HFF-Myc (cell line): ENCODE measurements around the gene MEOX1.

ENCODE experiments used
- DNase-seq: peaks from one replicate; pipeline ENCODE4 v3.0.0-alpha.2; 2011; ENCODE audit warnings: low read depth; ENCODE audit errors: extremely low read depth
- H3K4me3 ChIP-seq: replicated peaks from 2 replicates; pipeline ENCODE4 v1.5.1; 2011; ENCODE audit warnings: low read depth, mild to moderate bottlenecking, control low read depth, low read length
- TF ChIP-seq, protein P1 (sequence below): IDR thresholded peaks from 2 replicates; pipeline ENCODE4 v1.5.1; 2012; ENCODE audit warnings: mild to moderate bottlenecking, low read depth, low read length, control low read depth; ENCODE audit errors: missing control alignments

Gene MEOX1

DNA sequence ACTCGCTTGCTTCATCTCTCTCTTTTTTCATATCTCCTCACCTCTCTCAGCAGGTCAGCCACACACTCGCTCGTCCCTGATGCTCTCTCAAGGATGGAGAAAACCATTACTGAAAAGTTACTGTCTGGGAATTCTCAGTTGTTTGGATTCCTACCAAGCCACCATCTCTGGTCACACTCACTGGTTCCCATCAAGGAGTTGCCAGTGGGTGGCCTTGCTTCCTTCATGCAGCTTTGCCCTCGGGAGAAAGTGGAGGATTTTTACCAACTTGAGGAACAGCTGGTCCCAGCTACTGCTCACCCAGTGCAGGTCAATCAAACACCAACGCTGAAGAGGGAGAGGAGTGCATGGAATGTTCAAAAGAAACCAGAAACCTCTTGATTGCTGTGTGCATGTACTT, 25.3 kb downstream of the MEOX1 start:
- no peak for DNase-seq
- no peak overlapping the region for H3K4me3 ChIP-seq
- TF ChIP-seq, protein P1, sequence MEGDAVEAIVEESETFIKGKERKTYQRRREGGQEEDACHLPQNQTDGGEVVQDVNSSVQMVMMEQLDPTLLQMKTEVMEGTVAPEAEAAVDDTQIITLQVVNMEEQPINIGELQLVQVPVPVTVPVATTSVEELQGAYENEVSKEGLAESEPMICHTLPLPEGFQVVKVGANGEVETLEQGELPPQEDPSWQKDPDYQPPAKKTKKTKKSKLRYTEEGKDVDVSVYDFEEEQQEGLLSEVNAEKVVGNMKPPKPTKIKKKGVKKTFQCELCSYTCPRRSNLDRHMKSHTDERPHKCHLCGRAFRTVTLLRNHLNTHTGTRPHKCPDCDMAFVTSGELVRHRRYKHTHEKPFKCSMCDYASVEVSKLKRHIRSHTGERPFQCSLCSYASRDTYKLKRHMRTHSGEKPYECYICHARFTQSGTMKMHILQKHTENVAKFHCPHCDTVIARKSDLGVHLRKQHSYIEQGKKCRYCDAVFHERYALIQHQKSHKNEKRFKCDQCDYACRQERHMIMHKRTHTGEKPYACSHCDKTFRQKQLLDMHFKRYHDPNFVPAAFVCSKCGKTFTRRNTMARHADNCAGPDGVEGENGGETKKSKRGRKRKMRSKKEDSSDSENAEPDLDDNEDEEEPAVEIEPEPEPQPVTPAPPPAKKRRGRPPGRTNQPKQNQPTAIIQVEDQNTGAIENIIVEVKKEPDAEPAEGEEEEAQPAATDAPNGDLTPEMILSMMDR: no peak

DNA sequence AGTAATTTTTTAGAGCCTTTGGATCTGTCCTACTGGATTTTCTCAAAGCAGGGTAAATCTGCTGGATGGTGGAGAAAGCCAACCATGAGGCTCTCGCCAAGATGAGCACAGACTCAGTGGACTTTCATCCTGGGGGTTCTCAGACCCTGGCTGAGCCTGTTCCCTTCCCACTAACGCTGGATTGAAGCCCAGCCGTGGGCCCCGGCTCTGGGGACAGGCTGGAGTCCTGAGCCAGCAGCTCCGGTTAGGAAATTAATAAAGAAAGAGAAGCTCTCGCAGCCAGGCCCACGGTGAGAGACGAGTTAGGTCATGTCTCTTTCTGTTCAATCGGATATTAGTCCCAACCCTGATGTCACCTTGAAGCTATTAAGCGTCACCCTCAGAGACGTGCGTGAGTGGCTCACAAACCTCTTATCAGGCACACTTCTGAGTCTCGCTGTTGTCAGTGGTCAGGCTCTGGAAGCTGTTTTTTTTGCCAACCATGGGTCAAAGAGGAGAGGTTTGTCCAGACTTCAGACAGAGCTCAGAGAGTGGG, 27.1 kb downstream of the MEOX1 start:
- TF ChIP-seq, protein P1: no peak
- no peak for DNase-seq
- no peak overlapping the region for H3K4me3 ChIP-seq

DNA sequence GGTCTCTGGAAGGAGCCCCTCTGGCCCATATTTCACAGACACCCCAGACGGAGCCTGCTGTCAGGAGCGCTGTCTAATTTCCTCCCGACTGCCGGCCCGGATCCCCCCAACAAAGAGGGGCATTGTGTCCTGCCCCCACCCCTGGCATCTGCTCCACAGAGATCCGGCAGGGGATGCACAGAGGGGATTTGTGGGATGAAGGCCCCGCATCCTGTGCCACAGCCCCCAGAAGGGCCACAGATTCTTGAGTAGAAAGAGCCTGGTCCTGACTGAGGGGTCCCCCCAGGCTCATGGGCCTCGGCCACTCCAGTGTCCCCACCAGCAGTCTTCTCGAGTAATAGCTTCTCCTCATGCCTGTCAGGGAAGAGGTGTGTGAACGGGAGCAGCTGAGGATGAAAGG, 29.5 kb downstream of the MEOX1 start:
- TF ChIP-seq, protein P1: no peak
- no peak overlapping the region for H3K4me3 ChIP-seq
- DNase-seq: no peak

DNA sequence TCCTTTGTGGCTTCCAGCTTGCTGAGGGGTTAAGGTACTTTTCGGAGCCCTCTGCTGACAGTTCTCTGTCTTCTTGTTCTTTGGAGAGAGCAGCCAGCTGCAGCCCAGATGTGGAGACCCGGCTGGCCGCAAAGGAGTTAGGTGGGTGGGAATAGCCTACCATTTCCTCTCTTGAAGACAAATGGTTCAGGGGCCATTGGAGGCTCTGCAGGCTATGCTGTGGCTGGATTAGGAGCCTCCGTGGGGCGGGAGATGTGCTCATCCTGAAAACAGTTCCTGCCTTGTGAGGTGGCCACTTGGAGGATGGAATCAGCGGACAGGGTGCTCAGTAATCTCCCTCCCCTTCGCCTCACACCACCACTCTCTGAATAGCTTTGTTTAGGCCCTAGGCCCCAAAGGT, 30.3 kb downstream of the MEOX1 start:
- TF ChIP-seq, protein P1: no peak
- no peak for DNase-seq
- H3K4me3 ChIP-seq: no peak overlapping the region

DNA sequence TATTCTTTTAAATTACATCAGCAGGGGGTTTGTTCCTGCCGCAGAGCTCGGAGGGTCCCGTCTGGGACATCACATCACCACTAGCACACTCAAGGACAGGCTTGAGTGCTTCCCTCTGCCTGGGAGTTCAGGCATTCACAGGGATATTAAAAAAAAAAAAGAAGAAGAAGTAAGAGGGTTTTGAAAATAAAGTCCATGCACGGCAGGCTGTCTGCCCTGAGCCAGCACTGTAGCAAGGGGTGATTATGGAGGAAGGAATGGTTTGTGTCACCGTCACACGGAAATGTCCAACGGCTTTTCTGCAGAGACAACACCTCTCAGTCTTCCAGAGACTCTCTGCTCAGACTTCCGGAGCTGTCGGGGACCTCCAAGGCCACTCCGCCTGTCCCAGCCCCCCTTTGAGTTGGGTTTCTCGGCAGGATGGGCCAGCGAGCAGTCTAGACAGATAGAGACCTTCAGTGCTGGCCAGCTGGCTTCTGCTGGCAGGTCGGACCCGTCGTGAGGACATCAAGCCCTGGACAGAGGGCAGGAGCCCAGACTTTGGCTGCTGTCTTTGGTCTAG, 33.6 kb downstream of the MEOX1 start:
- DNase-seq: no peak
- TF ChIP-seq, protein P1: peak; percentile 2
- H3K4me3 ChIP-seq: no peak overlapping the region

DNA sequence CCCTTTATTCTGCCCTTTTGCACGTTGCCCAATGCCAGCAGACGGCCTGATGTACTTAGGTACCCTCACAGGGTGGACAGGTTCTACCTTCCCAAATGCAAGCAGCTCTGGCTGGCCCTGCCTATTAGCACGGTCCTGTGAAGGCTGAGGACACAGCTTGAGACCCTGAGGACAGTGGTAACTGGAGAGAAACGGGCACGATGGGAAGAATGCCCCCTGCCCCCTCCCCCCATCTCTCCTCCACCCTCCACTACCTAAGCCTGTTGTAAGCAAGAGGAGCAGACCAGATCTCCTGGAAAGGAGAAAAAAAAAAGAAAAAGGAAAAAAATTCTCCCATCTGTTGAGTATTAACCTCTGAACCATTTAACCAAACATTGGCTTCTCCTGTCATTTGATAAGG, 34.1 kb downstream of the MEOX1 start:
- H3K4me3 ChIP-seq: no peak overlapping the region
- TF ChIP-seq, protein P1: no peak
- no peak for DNase-seq

DNA sequence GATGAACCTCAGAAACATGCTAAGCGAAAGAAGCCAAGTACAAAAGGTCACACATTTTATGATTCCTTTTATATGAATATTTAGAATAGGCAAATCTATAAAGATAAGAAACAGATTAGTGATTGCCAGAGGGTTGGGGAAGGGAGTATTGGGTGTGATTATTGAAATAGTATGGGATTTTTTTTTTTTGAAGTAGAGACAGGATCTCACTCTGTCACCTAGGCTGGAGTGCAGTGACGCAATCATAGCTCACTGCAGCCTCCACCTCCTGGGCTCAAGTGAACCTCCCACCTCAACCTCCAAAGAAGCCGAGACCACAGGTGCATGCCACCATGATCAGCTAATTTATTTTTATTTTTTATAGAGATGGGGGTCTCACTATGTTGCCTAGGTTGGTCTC, 35.7 kb downstream of the MEOX1 start:
- no peak for DNase-seq
- TF ChIP-seq, protein P1: no peak
- H3K4me3 ChIP-seq: no peak overlapping the region
